K562 (cell line): Measurements from ENCODE around the gene CROCC2. TPM values are rescaled to one million over a fixed set of nuclear protein-coding genes. Genes with fewer than 3 reads are reported as not detected.

Experiments used
- ATAC-seq: fragments of 200-7000 bp; cut with Tn5 transposase; 3 replicates; pipeline ENCODE4 v1.9.1; 2020; ENCODE audit warnings: moderate library complexity
- BruUV-seq: library from RNA; stranded (reverse); fragments of 400-500 nt; replicated peaks from 2 replicates; lab custom pipeline; 2021; lab: Mats Ljungman, UMichigan
- CTCF ChIA-PET: fragments of 300-600 bp; formaldehyde crosslinking; extraction: SDS; loops from one replicate; lab custom pipeline; 2021; ENCODE audit warnings: low intra/inter-chr PET ratio; lab: Yijun Ruan, JAX
- POLR2A ChIA-PET: fragments of 300-600, 350-650 bp; sonication (Branson Sonifier 250); formaldehyde crosslinking; extraction: SDS; loops from one replicate; lab custom pipeline; 2021; ENCODE audit warnings: antibody characterized with exemption, inconsistent platforms; lab: Yijun Ruan, JAX
- DNase-seq, 4 experiments: peaks; one replicate each; pipeline versions ENCODE4 v3.0.0 to v3.0.0-alpha.2; 2011 to 2018; ENCODE audit warnings: low spot score in 3 of 4, mixed read lengths in 3 of 4; ENCODE audit errors: extremely low read depth in 1 of 4
- FAIRE-seq: peaks from 2 replicates; lab custom pipeline; 2011; peaks lifted over from hg19 to GRCh38; lab: Jason Lieb, UNC
- H2AFZ ChIP-seq: 2 replicates; pipeline ENCODE4 v1.6.0; 2011; ENCODE audit warnings: low read depth, low read length, control low read depth, inconsistent platforms
- H3K27ac ChIP-seq: fragments of 200-600 bp; 3 replicates; pipeline ENCODE4 v1.8.0; 2011; ENCODE audit warnings: low read depth, mild to moderate bottlenecking, control low read depth, inconsistent platforms, low read length, moderate library complexity, mixed read lengths; ENCODE audit errors: extremely low read depth
- H3K27me3 ChIP-seq, 2 experiments: fragments of 300-600 bp in 1 of 2; 2 replicates in 1 of 2; 3 replicates in 1 of 2; pipeline versions ENCODE4 v1.6.0 to v1.8.0; 2011; ENCODE audit warnings: inconsistent platforms in 2 of 2, low read length in 2 of 2, mild to moderate bottlenecking in 1 of 2, mixed read lengths in 1 of 2, moderate library complexity in 1 of 2; ENCODE audit not compliant: control insufficient read depth in 2 of 2, insufficient read depth in 2 of 2
- H3K36me3 ChIP-seq: fragments of 300-600 bp; 3 replicates; pipeline ENCODE4 v1.8.0; 2011; ENCODE audit warnings: mild to moderate bottlenecking, low read length, inconsistent platforms; ENCODE audit not compliant: control insufficient read depth, insufficient read depth
- H3K4me1 ChIP-seq, 2 experiments: fragments of 200-600 bp in 1 of 2; replicated peaks in 1 of 2; 2 replicates in 1 of 2; 3 replicates in 1 of 2; pipeline versions ENCODE4 v1.5.1 to v1.8.0; 2011; ENCODE audit warnings: inconsistent platforms in 2 of 2, low read length in 2 of 2, mild to moderate bottlenecking in 1 of 2, mixed read lengths in 1 of 2, moderate library complexity in 1 of 2; ENCODE audit not compliant: control insufficient read depth in 2 of 2, insufficient read depth in 2 of 2
- H3K4me2 ChIP-seq: 2 replicates; pipeline ENCODE4 v1.6.1; 2011; ENCODE audit warnings: low read length, control low read depth, inconsistent platforms, mixed read lengths; ENCODE audit not compliant: insufficient read depth
- H3K4me3 ChIP-seq: fragments of 200-600 bp; sonication (generic), shearing (Covaris generic); 2 replicates; pipeline ENCODE4 v1.5.1; 2016; ENCODE audit warnings: control low read depth, inconsistent platforms
- H3K79me2 ChIP-seq: fragments of 200-600 bp; 3 replicates; pipeline ENCODE4 v1.8.0; 2011; ENCODE audit warnings: low read length, inconsistent platforms; ENCODE audit not compliant: control insufficient read depth, insufficient read depth
- H3K9ac ChIP-seq, 2 experiments: 2 replicates each; pipeline versions ENCODE4 v1.6.0 to v1.6.1; 2011; ENCODE audit warnings: low read depth in 2 of 2, low read length in 2 of 2, control low read depth in 1 of 2, inconsistent platforms in 1 of 2, mild to moderate bottlenecking in 1 of 2, mixed read lengths in 1 of 2; ENCODE audit not compliant: insufficient read depth in 1 of 2
- H3K9me1 ChIP-seq: one replicate; pipeline ENCODE4 v1.6.0; 2011; ENCODE audit warnings: inconsistent platforms, mild to moderate bottlenecking, low read length, moderate library complexity; ENCODE audit not compliant: control insufficient read depth, insufficient read depth
- H3K9me3 ChIP-seq: replicated peaks from 2 replicates; pipeline ENCODE4 v1.5.1; 2011; ENCODE audit warnings: low read depth, low read length, inconsistent platforms; ENCODE audit not compliant: control insufficient read depth, insufficient read depth
- H4K20me1 ChIP-seq: replicated peaks from 2 replicates; pipeline ENCODE4 v1.6.1; 2011; ENCODE audit warnings: low read length, inconsistent platforms, mixed read lengths; ENCODE audit not compliant: control insufficient read depth, insufficient read depth
- MCM3 ChIP-seq: fragments of 450-650 bp; IDR thresholded peaks from 2 replicates; pipeline ENCODE4 v1.6.1; 2016
- NFYB ChIP-seq: IDR thresholded peaks from 2 replicates; pipeline ENCODE4 v1.6.1; 2011; ENCODE audit warnings: mild to moderate bottlenecking, moderate library complexity; ENCODE audit not compliant: insufficient read length; ENCODE audit errors: extremely low read depth
- NR3C1 ChIP-seq: sonication (generic); formaldehyde crosslinking; IDR thresholded peaks from 2 replicates; pipeline ENCODE4 v1.8.1; 2022; ENCODE audit warnings: missing genetic modification reagents
- USF1 ChIP-seq: sonication (generic); formaldehyde crosslinking; IDR thresholded peaks from 2 replicates; pipeline ENCODE4 v1.9.0; 2022; ENCODE audit warnings: mild to moderate bottlenecking, missing genetic modification reagents
- ZBTB12 ChIP-seq: fragments of 250-450 bp; sonication (Bioruptor Pico); IDR thresholded peaks from 2 replicates; pipeline ENCODE4 v1.4.0; 2020
- ZNF143 ChIP-seq: sonication (generic); formaldehyde crosslinking; IDR thresholded peaks from 2 replicates; pipeline ENCODE4 v1.9.0; 2022; ENCODE audit warnings: mild to moderate bottlenecking, missing genetic modification reagents
- WGBS: fragments of 100-300 bp; shearing (Covaris generic); methylation state at CpG from one replicate; pipeline ENCODE4 v1.1.6; 2016; ENCODE audit warnings: low coverage, mixed read lengths; ENCODE audit not compliant: insufficient coverage; ENCODE audit errors: missing lambda C conversion rate; 5-methylcytosine and 5-hydroxymethylcytosine counted together
- in situ Hi-C: fragments of 300-500 bp; cut with MboI; formaldehyde crosslinking; loops from 4 replicates; pipeline ENCODE4 v1.15.0; 2018; ENCODE audit warnings: inconsistent platforms, mixed read lengths
- intact Hi-C: fragments of 100-400 bp; cut with micrococcal nuclease; formaldehyde crosslinking; loops from 2 replicates; pipeline ENCODE4 v1.14.2; 2022
- polyA plus RNA-seq, 8 experiments: library from polyadenylated mRNA; depleted of rRNA in 4 of 8; stranded (reverse) in 5 of 8; unstranded in 3 of 8; fragments of >200 nt; fragmentation: Nextera tagmentation in 2 of 8; fragmentation: Illumina TruSeq in 1 of 8; extraction: Ambion mirVana in 2 of 8; extraction: Trizol in 1 of 8; gene quantifications; 2 replicates each; pipeline versions ENCODE4 v1.2.1 to v1.2.3, GENCODE V29; 2011 to 2014; ENCODE audit warnings: inconsistent platforms in 1 of 8, missing spikeins in 1 of 8
- total RNA-seq, 7 experiments: library from RNA; depleted of rRNA in 6 of 7; stranded (reverse); fragments of >200 nt in 6 of 7; fragmentation: Illumina TruSeq in 2 of 7; extraction: Trizol in 2 of 7; gene quantifications; 2 replicates each; pipeline versions ENCODE4 v1.2.1 to v1.2.3, GENCODE V29; 2011 to 2021; ENCODE audit warnings: low replicate concordance in 1 of 7

Gene CROCC2
- total and polyA plus RNA-seq, 9 of the 15 experiments (the other 6 are each of a cell fraction or from before 2014, with no cell fraction given): not detected

- no peak for TF ChIP-seq ZNF143 (CRISPR knock-in tag)
Measured at GRCh38 chr2:241020201-241020600, 114.1 kb downstream of the CROCC2 start (continued).

GRCh38 chr2:241020629-241021190, 114.6 kb downstream of the CROCC2 start:
- POLR2A ChIA-PET: interaction anchor here (0.5 kb wide), 1 partner anchor 22 kb away, joined by 3 read pairs; the partner anchor contains the start of gene SNED1
- H3K9me1 ChIP-seq: no peaks in the 10 kb centered on the region
- DNase-seq: no peak

More at GRCh38 chr2:241020629-241021190, 114.6 kb downstream of the CROCC2 start:
- Histone ChIP-seq H3K9ac (no peak overlapping the region), H3K79me2 (no peaks in the 10 kb centered on the region), H4K20me1 (no peaks in the 10 kb centered on the region), H3K4me3 (no peak overlapping the region), H3K9me3 (no peaks in the 10 kb centered on the region; the same call in 1 of the 2 replicates), H3K36me3 (no peaks in the 10 kb centered on the region), H3K27me3 (peaks cover 0 to 18% of the 10 kb centered on the region in 2 experiments; a peak in 2 of 5 replicates), H2AFZ (no peak overlapping the region), H3K4me1 (no peaks in the 10 kb centered on the region), H3K27ac (no peak overlapping the region), H3K4me2 (no peak overlapping the region)
- 4% methylated on average over 8 of the region's 8 CpGs for WGBS
- no TSS peak for BruUV-seq
- TF ChIP-seq USF1 (CRISPR knock-in tag): no peak
- no peak for TF ChIP-seq ZBTB12 (CRISPR knock-in tag)
- TF ChIP-seq NR3C1 (CRISPR knock-in tag): no peak
- no peak for TF ChIP-seq MCM3
- no peak for TF ChIP-seq NFYB
- intact Hi-C loops: no loop called here
- CTCF ChIA-PET: no interaction called here
- in situ Hi-C loops: no loop called here
- no peak for FAIRE-seq
- ATAC-seq: no peak
